PFSK-1 (cell line): ENCODE data around the gene SRPK3.

ENCODE experiments used
- POLR2AphosphoS5 ChIP-seq: IDR thresholded peaks from 2 replicates; pipeline ENCODE4 v1.6.1; 2012; ENCODE audit warnings: low read depth, mild to moderate bottlenecking, control low read depth, low read length, moderate library complexity
- REST ChIP-seq, 2 experiments: IDR thresholded peaks; 2 replicates each; pipeline versions ENCODE4 v1.6.1 to v1.8.0; 2011 to 2012; ENCODE audit warnings: low read depth in 2 of 2, low read length in 2 of 2, control low read depth in 1 of 2, inconsistent platforms in 1 of 2, mild to moderate bottlenecking in 1 of 2, moderate library complexity in 1 of 2; ENCODE audit not compliant: insufficient read depth in 1 of 2
- TAF1 ChIP-seq: IDR thresholded peaks from 2 replicates; pipeline ENCODE4 v1.6.1; 2012; ENCODE audit warnings: low read length, control low read depth, borderline replicate concordance; ENCODE audit not compliant: insufficient read depth

GRCh38 chrX:153819384-153820040 lies 38.7 kb downstream of the SRPK3 start:
- TF ChIP-seq POLR2AphosphoS5: no peak
- no peak for TF ChIP-seq TAF1
- TF ChIP-seq REST (IDR thresholded peaks at IDR 0.05; ENCODE audit: insufficient read depth in 1 of 2, low read depth in 2 of 2, low read length in 2 of 2): no peak
